SU-DHL-6 (cell line): ENCODE data around the gene PLCD1.

Experiments used
- CTCF ChIP-seq: fragments of 200-600 bp; sonication (generic); IDR thresholded peaks from one replicate; pipeline ENCODE4 v1.5.1; 2017; ENCODE audit warnings: antibody characterized with exemption, mild to moderate bottlenecking, low read length, moderate library complexity; ENCODE audit not compliant: insufficient read depth, poor library complexity, severe bottlenecking
- EZH2phosphoT487 ChIP-seq: fragments of 200-600 bp; sonication (generic), shearing (Covaris generic); conservative IDR thresholded peaks from 2 replicates; pipeline ENCODE4 v1.6.1; 2018; ENCODE audit warnings: mild to moderate bottlenecking, antibody characterized with exemption, low read length, moderate library complexity, mixed read lengths

GRCh38 chr3:38004415-38005075, 24.9 kb downstream of the PLCD1 start:
- TF ChIP-seq CTCF (peak; percentile 49), EZH2phosphoT487 (no peak)
